ENCODE data around the gene IMMP2L. TPM values are rescaled to one million over a fixed set of nuclear protein-coding genes. Genes with fewer than 3 reads are reported as not detected.
"Not testable (repeated sequence)": the region's sequence is repeated elsewhere in the genome, so short reads cannot be mapped to it uniquely, and the experiment has no call there.

The IMMP2L gene
- total RNA-seq, 3 donors from 2014 or later (not counting 1 experiment from before 2014, with no cell fraction given), result 6.9 to 9.2 (median 8.7) TPM

GRCh38 chr7:111259991-111260390 lies 302.3 kb downstream of the IMMP2L start:
- DNase-seq, result no peak
- no peak for ATAC-seq
- Mint-ChIP-seq H3K4me3 (no peak overlapping the region), H3K4me1 (no peaks in the 10 kb centered on the region), H3K36me3 (no peaks in the 10 kb centered on the region), H3K27ac (no peak overlapping the region), H3K9me3 (peaks cover 0 to 2% of the 10 kb centered on the region in 2 donors), H3K27me3 (ENCODE audit: low read depth in 2 of 2) (no peaks in the 10 kb centered on the region)
- Histone ChIP-seq H3K36me3 (ENCODE audit: control insufficient read depth, insufficient read depth, low read length) (no peaks in the 10 kb centered on the region), H3K4me3 (ENCODE audit: low read length) (no peak overlapping the region), H3K9me3 (ENCODE audit: control insufficient read depth, insufficient read depth, low read length) (no peaks in the 10 kb centered on the region), H3K27ac (ENCODE audit: low read length) (no peak overlapping the region), H3K27me3 (ENCODE audit: control insufficient read depth, insufficient read depth, low read length) (no peaks in the 10 kb centered on the region), H3K4me1 (ENCODE audit: control insufficient read depth, insufficient read depth, low read length) (no peaks in the 10 kb centered on the region)
- intact Hi-C loops (cut with micrococcal nuclease), result no loop called here
- no peak for TF ChIP-seq CTCF (IDR thresholded peaks at IDR 0.05)
- 100% methylated on average over 3 of the region's 4 CpGs for WGBS (ENCODE audit: insufficient coverage)

- intact Hi-C loops (cut with micrococcal nuclease), result no loop called here
- 80% methylated on average over 1 of the region's 1 CpG for WGBS (ENCODE audit: insufficient coverage)
- no peak for ATAC-seq
- Histone ChIP-seq H3K36me3 (ENCODE audit: control insufficient read depth, insufficient read depth, low read length) (no peaks in the 10 kb centered on the region), H3K27me3 (ENCODE audit: control insufficient read depth, insufficient read depth, low read length) (no peaks in the 10 kb centered on the region), H3K4me3 (ENCODE audit: low read length) (no peak overlapping the region), H3K27ac (ENCODE audit: low read length) (no peak overlapping the region), H3K9me3 (ENCODE audit: control insufficient read depth, insufficient read depth, low read length) (peaks cover 3% of the 10 kb centered on the region), H3K4me1 (ENCODE audit: control insufficient read depth, insufficient read depth, low read length) (no peaks in the 10 kb centered on the region)
- peaks cover 1 to 2% of the 10 kb centered on the region in 2 donors for H3K9me3 Mint-ChIP-seq
- no peaks in the 10 kb centered on the region for H3K4me1 Mint-ChIP-seq
- no peak for TF ChIP-seq CTCF (IDR thresholded peaks at IDR 0.05)
- DNase-seq, result no peak
- no peaks in the 10 kb centered on the region for H3K27me3 Mint-ChIP-seq (ENCODE audit: low read depth in 2 of 2)
- H3K27ac Mint-ChIP-seq, result no peak overlapping the region
- no peaks in the 10 kb centered on the region for H3K36me3 Mint-ChIP-seq
- no peak overlapping the region for H3K4me3 Mint-ChIP-seq
Observed at GRCh38 chr7:111256391-111256790, 305.9 kb downstream of the IMMP2L start.

- Histone ChIP-seq H3K9me3 (ENCODE audit: control insufficient read depth, insufficient read depth, low read length) (peaks cover 3% of the 10 kb centered on the region), H3K36me3 (ENCODE audit: control insufficient read depth, insufficient read depth, low read length) (no peaks in the 10 kb centered on the region), H3K4me1 (ENCODE audit: control insufficient read depth, insufficient read depth, low read length) (no peaks in the 10 kb centered on the region), H3K27me3 (ENCODE audit: control insufficient read depth, insufficient read depth, low read length) (no peaks in the 10 kb centered on the region), H3K27ac (ENCODE audit: low read length) (no peak overlapping the region), H3K4me3 (ENCODE audit: low read length) (no peak overlapping the region)
- Mint-ChIP-seq H3K27me3 (ENCODE audit: low read depth in 2 of 2) (no peaks in the 10 kb centered on the region), H3K9me3 (peaks cover 2 to 5% of the 10 kb centered on the region in 2 donors), H3K36me3 (no peaks in the 10 kb centered on the region), H3K27ac (no peak overlapping the region), H3K4me3 (no peak overlapping the region), H3K4me1 (no peaks in the 10 kb centered on the region)
- intact Hi-C loops (cut with micrococcal nuclease), result no loop called here
- TF ChIP-seq CTCF (IDR thresholded peaks at IDR 0.05), result no peak
- DNase-seq (no peak), ATAC-seq (no peak)
Observed at GRCh38 chr7:111255576-111255975, 306.7 kb downstream of the IMMP2L start.

GRCh38 chr7:111251365-111251764 lies 310.9 kb downstream of the IMMP2L start:
- H3K27ac Mint-ChIP-seq; ATAC-seq; H3K4me3 Mint-ChIP-seq; H3K27me3 ChIP-seq (ENCODE audit: control insufficient read depth, insufficient read depth, low read length); H3K36me3 Mint-ChIP-seq; H3K4me1 ChIP-seq (ENCODE audit: control insufficient read depth, insufficient read depth, low read length); H3K4me1 Mint-ChIP-seq; intact Hi-C loops (cut with micrococcal nuclease); H3K4me3 ChIP-seq (ENCODE audit: low read length); H3K27me3 Mint-ChIP-seq (ENCODE audit: low read depth in 2 of 2); H3K9me3 ChIP-seq (ENCODE audit: control insufficient read depth, insufficient read depth, low read length); H3K27ac ChIP-seq (ENCODE audit: low read length); H3K9me3 Mint-ChIP-seq; H3K36me3 ChIP-seq (ENCODE audit: control insufficient read depth, insufficient read depth, low read length); DNase-seq: not testable (repeated sequence)
- WGBS (ENCODE audit: insufficient coverage), result 75% methylated on average over 1 of the region's 3 CpGs

GRCh38 chr7:111249807-111250206 lies 312.5 kb downstream of the IMMP2L start:
- not testable (repeated sequence) for H3K4me1 Mint-ChIP-seq, ATAC-seq
- WGBS (ENCODE audit: insufficient coverage), result 99% methylated on average over 5 of the region's 5 CpGs

More at GRCh38 chr7:111249807-111250206, 312.5 kb downstream of the IMMP2L start:
- DNase-seq; H3K9me3 ChIP-seq (ENCODE audit: control insufficient read depth, insufficient read depth, low read length); H3K27ac Mint-ChIP-seq; intact Hi-C loops (cut with micrococcal nuclease); H3K27me3 Mint-ChIP-seq (ENCODE audit: low read depth in 2 of 2); H3K4me3 ChIP-seq (ENCODE audit: low read length); H3K36me3 ChIP-seq (ENCODE audit: control insufficient read depth, insufficient read depth, low read length); H3K4me3 Mint-ChIP-seq; H3K4me1 ChIP-seq (ENCODE audit: control insufficient read depth, insufficient read depth, low read length); H3K36me3 Mint-ChIP-seq; H3K9me3 Mint-ChIP-seq; H3K27ac ChIP-seq (ENCODE audit: low read length); H3K27me3 ChIP-seq (ENCODE audit: control insufficient read depth, insufficient read depth, low read length): not testable (repeated sequence)
